ENCODE results near the gene ATG5. TPM values are rescaled to one million over a fixed set of nuclear protein-coding genes. Genes with fewer than 3 reads are reported as not detected.

ATG5 gene
- total RNA-seq, 2 donors from 2014 or later, result 29.5 to 31.4 TPM

DNA sequence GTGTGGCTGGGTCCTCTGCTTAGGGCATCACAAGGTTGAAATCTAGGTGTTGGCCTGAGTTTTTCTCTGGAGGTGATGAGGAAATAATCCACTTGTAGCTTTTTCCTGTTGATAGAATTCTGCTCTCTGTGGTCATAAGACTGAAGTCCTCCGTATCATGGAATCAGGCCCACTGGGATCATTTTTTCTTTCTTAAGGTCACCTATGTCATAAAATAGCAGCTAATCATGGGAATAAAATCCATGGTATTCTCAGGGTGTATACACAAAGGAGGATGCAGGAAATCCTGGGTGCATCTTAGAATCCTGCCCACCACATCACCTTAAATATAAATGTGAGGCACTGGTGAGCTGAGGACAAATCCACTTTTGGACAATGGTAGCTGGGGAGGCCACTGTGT, 166.7 kb downstream of the ATG5 start:
- H3K36me3 Mint-ChIP-seq (ENCODE audit: low read depth), result no peaks in the 10 kb centered on the region
- peaks cover 42% of the 10 kb centered on the region for H3K27me3 ChIP-seq (ENCODE audit: control insufficient read depth, insufficient read depth, low read length, poor library complexity, severe bottlenecking)
- no peak overlapping the region for H3K4me3 Mint-ChIP-seq
- H3K9me3 ChIP-seq (ENCODE audit: control insufficient read depth, low read length), result no peaks in the 10 kb centered on the region
- WGBS, 2 experiments (ENCODE audit: insufficient coverage in 1 of 2, insufficient read length in 1 of 2), result 14 to 52% methylated on average over 1 of the region's 1 CpG
- DNase-seq, result no peak
- no peak overlapping the region for H3K27ac Mint-ChIP-seq
- H3K27me3 Mint-ChIP-seq (ENCODE audit: insufficient read depth), result peaks cover 38% of the 10 kb centered on the region
- TF ChIP-seq, protein P1, sequence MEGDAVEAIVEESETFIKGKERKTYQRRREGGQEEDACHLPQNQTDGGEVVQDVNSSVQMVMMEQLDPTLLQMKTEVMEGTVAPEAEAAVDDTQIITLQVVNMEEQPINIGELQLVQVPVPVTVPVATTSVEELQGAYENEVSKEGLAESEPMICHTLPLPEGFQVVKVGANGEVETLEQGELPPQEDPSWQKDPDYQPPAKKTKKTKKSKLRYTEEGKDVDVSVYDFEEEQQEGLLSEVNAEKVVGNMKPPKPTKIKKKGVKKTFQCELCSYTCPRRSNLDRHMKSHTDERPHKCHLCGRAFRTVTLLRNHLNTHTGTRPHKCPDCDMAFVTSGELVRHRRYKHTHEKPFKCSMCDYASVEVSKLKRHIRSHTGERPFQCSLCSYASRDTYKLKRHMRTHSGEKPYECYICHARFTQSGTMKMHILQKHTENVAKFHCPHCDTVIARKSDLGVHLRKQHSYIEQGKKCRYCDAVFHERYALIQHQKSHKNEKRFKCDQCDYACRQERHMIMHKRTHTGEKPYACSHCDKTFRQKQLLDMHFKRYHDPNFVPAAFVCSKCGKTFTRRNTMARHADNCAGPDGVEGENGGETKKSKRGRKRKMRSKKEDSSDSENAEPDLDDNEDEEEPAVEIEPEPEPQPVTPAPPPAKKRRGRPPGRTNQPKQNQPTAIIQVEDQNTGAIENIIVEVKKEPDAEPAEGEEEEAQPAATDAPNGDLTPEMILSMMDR (conservative IDR thresholded peaks at IDR 0.05), result no peak
- peaks cover 36% of the 10 kb centered on the region for H3K4me1 Mint-ChIP-seq
- H3K4me1 ChIP-seq (ENCODE audit: control insufficient read depth, insufficient read depth, low read length), result peaks cover 6% of the 10 kb centered on the region
- no peaks in the 10 kb centered on the region for H3K9me3 Mint-ChIP-seq
- no peaks in the 10 kb centered on the region for H3K36me3 ChIP-seq (ENCODE audit: control insufficient read depth, insufficient read depth, low read length)
- H3K4me3 ChIP-seq (ENCODE audit: low read length), result no peak overlapping the region
- H3K27ac ChIP-seq (ENCODE audit: low read depth, low read length), result no peak overlapping the region
- no peak overlapping the region for H3K9ac ChIP-seq (ENCODE audit: extremely low read depth, low read length, poor library complexity, severe bottlenecking)

DNA sequence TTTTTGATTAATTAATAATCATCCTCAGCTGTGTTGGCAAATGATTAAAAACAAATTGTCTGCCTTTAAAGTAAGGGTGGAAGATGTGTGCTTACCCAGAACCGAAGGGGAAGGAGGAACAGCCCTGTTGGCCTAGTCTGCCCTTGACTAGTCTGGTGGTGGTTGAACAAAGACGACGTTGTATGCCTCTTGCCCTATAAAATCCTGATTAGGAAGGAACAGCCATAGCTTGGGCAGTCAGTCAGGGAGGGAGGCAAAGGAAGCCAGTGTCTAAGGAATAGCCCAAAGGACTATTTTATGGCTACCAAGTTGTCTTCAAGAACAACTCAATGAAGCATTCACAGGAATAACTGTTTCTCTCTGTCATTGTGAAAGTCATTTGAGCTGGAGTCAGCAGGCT, 168.7 kb downstream of the ATG5 start:
- TF ChIP-seq, protein P1 (conservative IDR thresholded peaks at IDR 0.05), result no peak
- Mint-ChIP-seq H3K27me3 (ENCODE audit: insufficient read depth) (peaks cover 38% of the 10 kb centered on the region), H3K4me1 (peaks cover 25% of the 10 kb centered on the region), H3K9me3 (no peaks in the 10 kb centered on the region), H3K27ac (no peak overlapping the region), H3K4me3 (no peak overlapping the region), H3K36me3 (ENCODE audit: low read depth) (no peaks in the 10 kb centered on the region)
- Histone ChIP-seq H3K9ac (ENCODE audit: extremely low read depth, low read length, poor library complexity, severe bottlenecking) (no peak overlapping the region), H3K4me3 (ENCODE audit: low read length) (no peak overlapping the region), H3K9me3 (ENCODE audit: control insufficient read depth, low read length) (no peaks in the 10 kb centered on the region), H3K27me3 (ENCODE audit: control insufficient read depth, insufficient read depth, low read length, poor library complexity, severe bottlenecking) (peaks cover 42% of the 10 kb centered on the region), H3K4me1 (ENCODE audit: control insufficient read depth, insufficient read depth, low read length) (no peaks in the 10 kb centered on the region), H3K27ac (ENCODE audit: low read depth, low read length) (no peak overlapping the region), H3K36me3 (ENCODE audit: control insufficient read depth, insufficient read depth, low read length) (no peaks in the 10 kb centered on the region)
- DNase-seq, result no peak
- 90% methylated on average over 2 to 3 of the region's 3 CpGs for whole genome bisulfite sequencing, 2 experiments (ENCODE audit: insufficient coverage in 1 of 2, insufficient read length in 1 of 2)

DNA sequence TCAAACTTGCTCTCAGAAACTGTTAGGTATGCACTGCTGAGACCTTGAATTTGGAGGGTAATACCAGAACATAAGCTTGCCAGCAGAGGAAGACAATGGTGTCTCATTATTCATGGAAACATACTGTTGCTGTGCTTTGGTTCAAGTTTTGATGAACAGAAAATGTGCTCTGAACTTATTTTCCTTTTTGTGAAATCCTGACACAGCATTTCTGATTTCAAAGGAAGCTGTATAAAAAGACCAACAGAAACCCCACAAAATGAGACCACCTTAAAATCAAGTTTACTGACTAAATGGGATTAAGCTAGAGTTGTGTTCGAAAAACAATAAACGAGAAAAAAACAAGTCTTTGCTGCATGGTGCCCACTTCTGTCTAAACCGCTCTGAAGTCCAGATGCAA, 169.1 kb downstream of the ATG5 start:
- no peak overlapping the region for H3K4me3 ChIP-seq (ENCODE audit: low read length)
- TF ChIP-seq, protein P1 (conservative IDR thresholded peaks at IDR 0.05), result no peak
- no peak for DNase-seq
- no peaks in the 10 kb centered on the region for H3K36me3 ChIP-seq (ENCODE audit: control insufficient read depth, insufficient read depth, low read length)
- 96 to 100% methylated on average over 2 to 3 of the region's 3 CpGs for WGBS, 2 experiments (ENCODE audit: insufficient coverage in 1 of 2, insufficient read length in 1 of 2)
- no peaks in the 10 kb centered on the region for H3K4me1 ChIP-seq (ENCODE audit: control insufficient read depth, insufficient read depth, low read length)
- Mint-ChIP-seq H3K4me3 (no peak overlapping the region), H3K27me3 (ENCODE audit: insufficient read depth) (peaks cover 38% of the 10 kb centered on the region), H3K9me3 (no peaks in the 10 kb centered on the region), H3K36me3 (ENCODE audit: low read depth) (no peaks in the 10 kb centered on the region), H3K27ac (no peak overlapping the region), H3K4me1 (peaks cover 25% of the 10 kb centered on the region)
- no peaks in the 10 kb centered on the region for H3K9me3 ChIP-seq (ENCODE audit: control insufficient read depth, low read length)
- no peak overlapping the region for H3K27ac ChIP-seq (ENCODE audit: low read depth, low read length)
- peaks cover 42% of the 10 kb centered on the region for H3K27me3 ChIP-seq (ENCODE audit: control insufficient read depth, insufficient read depth, low read length, poor library complexity, severe bottlenecking)
- H3K9ac ChIP-seq (ENCODE audit: extremely low read depth, low read length, poor library complexity, severe bottlenecking), result no peak overlapping the region
